ENCODE results near the gene TBC1D22A. TPM values are rescaled to one million over a fixed set of nuclear protein-coding genes. Genes with fewer than 3 reads are reported as not detected.

TBC1D22A gene
- total RNA-seq, 4 donors from 2014 or later, result 18.8 to 25.2 (median 23.1) TPM

GRCh38 chr22:47154621-47155081, 392.2 kb downstream of the TBC1D22A start:
- ATAC-seq (peak; percentile 62 to 63), DNase-seq (peak in 1 of 2 donors; percentile 21)
- intact Hi-C loops (cut with DNase I; ENCODE audit: low total_unique reads) (no loop called here), in situ Hi-C loops (cut with MboI; ENCODE audit: low sequenced_read_pairs in 4 of 4) (no loop called here)
- Histone ChIP-seq H3K27me3 (no peaks in the 10 kb centered on the region), H3K4me3 (peak overlapping the region; percentile 2 to 37 (median 27)), H3K36me3 (no peaks in the 10 kb centered on the region), H3K4me1 (peaks cover 10 to 17% of the 10 kb centered on the region in 2 donors), H3K9me3 (no peaks in the 10 kb centered on the region), H3K27ac (no peak overlapping the region)
- TF ChIP-seq CTCF (IDR thresholded peaks at IDR 0.05 in 4 of 5, conservative IDR thresholded peaks at IDR 0.05 in 1 of 5) (no peak), POLR2A (IDR thresholded peaks at IDR 0.05) (no peak)

- in situ Hi-C loops (cut with MboI; ENCODE audit: low sequenced_read_pairs in 4 of 4), result no loop called here
- Histone ChIP-seq H3K4me3 (peak overlapping the region in 3 of 4 donors; percentile 2 to 37 (median 29)), H3K27me3 (no peaks in the 10 kb centered on the region), H3K36me3 (no peaks in the 10 kb centered on the region), H3K27ac (no peak overlapping the region), H3K9me3 (no peaks in the 10 kb centered on the region), H3K4me1 (peaks cover 10 to 17% of the 10 kb centered on the region in 2 donors)
- ATAC-seq (peak; percentile 60 to 63), DNase-seq (peak in 1 of 2 donors; percentile 19)
- TF ChIP-seq POLR2A (IDR thresholded peaks at IDR 0.05), result no peak
- TF ChIP-seq CTCF (IDR thresholded peaks at IDR 0.05 in 4 of 5, conservative IDR thresholded peaks at IDR 0.05 in 1 of 5), result no peak
- intact Hi-C loops (cut with DNase I; ENCODE audit: low total_unique reads), result no loop called here
Measured at GRCh38 chr22:47155131-47155885, 392.9 kb downstream of the TBC1D22A start.

GRCh38 chr22:47155912-47156311, 393.5 kb downstream of the TBC1D22A start:
- DNase-seq, result no peak
- H3K27ac ChIP-seq, result no peak overlapping the region
- H3K9me3 ChIP-seq, result no peaks in the 10 kb centered on the region
- TF ChIP-seq CTCF (IDR thresholded peaks at IDR 0.05 in 4 of 5, conservative IDR thresholded peaks at IDR 0.05 in 1 of 5) (no peak), POLR2A (IDR thresholded peaks at IDR 0.05) (no peak)
- in situ Hi-C loops (cut with MboI; ENCODE audit: low sequenced_read_pairs in 4 of 4) (no loop called here), intact Hi-C loops (cut with DNase I; ENCODE audit: low total_unique reads) (no loop called here)
- ATAC-seq, result no peak
- no peak overlapping the region for H3K4me3 ChIP-seq
- peaks cover 10 to 17% of the 10 kb centered on the region in 2 donors for H3K4me1 ChIP-seq
- no peaks in the 10 kb centered on the region for H3K27me3 ChIP-seq
- no peaks in the 10 kb centered on the region for H3K36me3 ChIP-seq

GRCh38 chr22:47156352-47157092, 394.1 kb downstream of the TBC1D22A start:
- H3K4me3 ChIP-seq, result no peak overlapping the region
- no peaks in the 10 kb centered on the region for H3K9me3 ChIP-seq
- in situ Hi-C loops (cut with MboI; ENCODE audit: low sequenced_read_pairs in 4 of 4) (no loop called here), intact Hi-C loops (cut with DNase I; ENCODE audit: low total_unique reads) (no loop called here)
- TF ChIP-seq POLR2A (IDR thresholded peaks at IDR 0.05) (no peak), CTCF (IDR thresholded peaks at IDR 0.05 in 4 of 5, conservative IDR thresholded peaks at IDR 0.05 in 1 of 5) (no peak)
- H3K27ac ChIP-seq, result no peak overlapping the region
- H3K27me3 ChIP-seq, result no peaks in the 10 kb centered on the region
- no peaks in the 10 kb centered on the region for H3K36me3 ChIP-seq
- no peak for ATAC-seq
- H3K4me1 ChIP-seq, result peaks cover 10 to 17% of the 10 kb centered on the region in 2 donors
- DNase-seq, result no peak

Measured in gastrocnemius medialis (tissue), 4 donors.